GM23338 (cell line): ENCODE results near the gene MIER2. TPM values are rescaled to one million over a fixed set of nuclear protein-coding genes. Genes with fewer than 3 reads are reported as not detected.

Experiments used
- ATAC-seq: fragments of 200-7000 bp; cut with Tn5 transposase; 3 replicates; pipeline ENCODE4 v1.9.1; 2020
- DNase-seq: peaks from one replicate; pipeline ENCODE4 v3.0.0-alpha.2; 2015; ENCODE audit warnings: low spot score
- H2AFZ ChIP-seq: fragments of 200-600 bp; sonication (generic); 2 replicates; pipeline ENCODE4 v1.8.0; 2016; ENCODE audit warnings: antibody characterized with exemption, mild to moderate bottlenecking, moderate library complexity
- H3F3A ChIP-seq: fragments of 200-600 bp; sonication (generic); replicated peaks from 2 replicates; pipeline ENCODE4 v1.8.0; 2017; ENCODE audit warnings: antibody characterized with exemption, mixed run types, low read depth
- H3K27ac ChIP-seq: fragments of 200-600 bp; sonication (generic); 2 replicates; pipeline ENCODE4 v1.6.1; 2016; ENCODE audit warnings: low read depth
- H3K27me3 ChIP-seq: fragments of 200-600 bp; sonication (generic); 2 replicates; pipeline ENCODE4 v1.8.0; 2016; ENCODE audit warnings: mild to moderate bottlenecking, mixed run types, moderate library complexity; ENCODE audit not compliant: insufficient read depth
- H3K36me3 ChIP-seq: fragments of 200-600 bp; sonication (generic); 2 replicates; pipeline ENCODE4 v1.8.0; 2016; ENCODE audit warnings: mild to moderate bottlenecking; ENCODE audit not compliant: insufficient read depth
- H3K4me1 ChIP-seq: fragments of 200-600 bp; sonication (generic); 2 replicates; pipeline ENCODE4 v1.8.0; 2016; ENCODE audit warnings: mild to moderate bottlenecking, moderate library complexity; ENCODE audit not compliant: insufficient read depth
- H3K4me2 ChIP-seq: fragments of 200-600 bp; sonication (generic); 2 replicates; pipeline ENCODE4 v1.7.1; 2017; ENCODE audit warnings: mixed run types
- H3K4me3 ChIP-seq: fragments of 200-600 bp; sonication (generic); 2 replicates; pipeline ENCODE4 v1.6.1; 2016; ENCODE audit warnings: mixed run types
- H3K79me2 ChIP-seq: fragments of 200-600 bp; sonication (generic); replicated peaks from 2 replicates; pipeline ENCODE4 v1.8.0; 2017; ENCODE audit warnings: mild to moderate bottlenecking; ENCODE audit not compliant: insufficient read depth
- H3K9me2 ChIP-seq: fragments of 200-600 bp; sonication (generic); 2 replicates; pipeline ENCODE4 v1.8.0; 2017; ENCODE audit not compliant: insufficient read depth
- H4K20me1 ChIP-seq: fragments of 200-600 bp; sonication (generic); replicated peaks from 2 replicates; pipeline ENCODE4 v1.8.0; 2017; ENCODE audit warnings: mild to moderate bottlenecking; ENCODE audit not compliant: insufficient read depth
- H3K27ac Mint-ChIP-seq: 2 replicates; pipeline ENCODE4 v1.8.0; 2020; ENCODE audit warnings: inconsistent platforms, mild to moderate bottlenecking, moderate library complexity, mixed read lengths
- H3K27me3 Mint-ChIP-seq: 3 replicates; pipeline ENCODE4 v1.8.0; 2022; ENCODE audit warnings: low read depth, mild to moderate bottlenecking, moderate library complexity, mixed read lengths, inconsistent platforms; ENCODE audit not compliant: insufficient read depth, poor library complexity
- H3K36me3 Mint-ChIP-seq: 3 replicates; pipeline ENCODE4 v1.8.0; 2021; ENCODE audit warnings: low read depth, mild to moderate bottlenecking, inconsistent platforms, moderate library complexity, mixed read lengths
- H3K4me1 Mint-ChIP-seq: 3 replicates; pipeline ENCODE4 v1.8.0; 2020; ENCODE audit warnings: mild to moderate bottlenecking, inconsistent platforms, mixed read lengths
- H3K4me3 Mint-ChIP-seq: 3 replicates; pipeline ENCODE4 v1.8.0; 2021; ENCODE audit warnings: moderate library complexity, mild to moderate bottlenecking, inconsistent platforms, mixed read lengths
- H3K9me3 Mint-ChIP-seq: 3 replicates; pipeline ENCODE4 v1.8.0; 2020; ENCODE audit warnings: moderate library complexity, mild to moderate bottlenecking, inconsistent platforms, mixed read lengths
- CREB1 ChIP-seq: fragments of 250-450 bp; sonication (Bioruptor Pico); IDR thresholded peaks from 2 replicates; pipeline ENCODE4 v1.5.0; 2020; ENCODE audit warnings: low read depth, mild to moderate bottlenecking, moderate library complexity
- CTCF ChIP-seq, 2 experiments: fragments of 200-600 bp in 1 of 2; sonication (generic) in 1 of 2; conservative IDR thresholded peaks; 2 replicates each; pipeline versions ENCODE4 v1.5.1 to v1.6.1; 2016 to 2017; ENCODE audit warnings: antibody characterized with exemption in 2 of 2, low read depth in 2 of 2, mild to moderate bottlenecking in 2 of 2, moderate library complexity in 1 of 2
- ETS1 ChIP-seq: IDR thresholded peaks from 2 replicates; pipeline ENCODE4 v1.6.1; 2016; ENCODE audit warnings: antibody characterized with exemption
- EZH2 ChIP-seq: fragments of 200-600 bp; sonication (generic); IDR thresholded peaks from one replicate; pipeline ENCODE4 v1.8.0; 2017; ENCODE audit warnings: antibody characterized with exemption, mild to moderate bottlenecking, low read depth; ENCODE audit not compliant: unreplicated experiment
- EZH2phosphoT487 ChIP-seq: fragments of 200-600 bp; sonication (generic); IDR thresholded peaks from one replicate; pipeline ENCODE4 v1.8.1; 2018; ENCODE audit warnings: antibody characterized with exemption; ENCODE audit not compliant: unreplicated experiment
- JUNB ChIP-seq: IDR thresholded peaks from one replicate; pipeline ENCODE4 v1.6.1; 2016; ENCODE audit warnings: antibody characterized with exemption; ENCODE audit not compliant: unreplicated experiment
- REST ChIP-seq: IDR thresholded peaks from one replicate; pipeline ENCODE4 v1.6.1; 2018; ENCODE audit warnings: antibody characterized with exemption; ENCODE audit not compliant: unreplicated experiment
- ZNF114 ChIP-seq: fragments of 250-450 bp; sonication (Bioruptor Pico); IDR thresholded peaks from 2 replicates; pipeline ENCODE4 v1.5.0; 2020; ENCODE audit warnings: mild to moderate bottlenecking, moderate library complexity
- ZNF331 ChIP-seq: fragments of 250-450 bp; sonication (Bioruptor Pico); IDR thresholded peaks from 2 replicates; pipeline ENCODE4 v1.5.0; 2020; ENCODE audit warnings: low read depth, mild to moderate bottlenecking, moderate library complexity
- ZNF462 ChIP-seq: fragments of 250-450 bp; sonication (Bioruptor Pico); IDR thresholded peaks from 2 replicates; pipeline ENCODE4 v1.5.0; 2020; ENCODE audit warnings: mild to moderate bottlenecking, moderate library complexity
- polyA plus RNA-seq: library from polyadenylated mRNA; unstranded; fragments of >200 nt; fragmentation: Nextera tagmentation; extraction: Ambion mirVana; gene quantifications from 2 replicates; pipeline ENCODE4 v1.2.1, GENCODE V29; 2016
- total RNA-seq: library from RNA; depleted of rRNA; stranded (reverse); fragments of >200 nt; shearing (Covaris generic); gene quantifications from 2 replicates; pipeline ENCODE4 v1.2.3, GENCODE V29; 2014

The MIER2 gene
- total and polyA plus RNA-seq, 2 experiments from 2014 or later, result 30.2 to 37.9 TPM

GRCh38 chr19:325937-326565 lies 18.5 kb downstream of the MIER2 start:
- Histone ChIP-seq H3K27me3 (no peaks in the 10 kb centered on the region), H3K36me3 (peaks cover 24% of the 10 kb centered on the region), H3F3A (no peaks in the 10 kb centered on the region), H3K27ac (no peak overlapping the region), H3K4me3 (no peak overlapping the region), H3K9me2 (no peaks in the 10 kb centered on the region), H2AFZ (no peak overlapping the region), H3K4me2 (no peak overlapping the region), H4K20me1 (peaks cover 14% of the 10 kb centered on the region), H3K4me1 (no peaks in the 10 kb centered on the region), H3K79me2 (peaks cover 52% of the 10 kb centered on the region)
- no peak for TF ChIP-seq REST
- no peak for TF ChIP-seq JUNB
- TF ChIP-seq CTCF (conservative IDR thresholded peaks at IDR 0.05; ENCODE audit: low read depth in 2 of 2), result no peak
- no peak for TF ChIP-seq CREB1 (CRISPR knock-in tag)
- TF ChIP-seq ZNF114 (CRISPR knock-in tag), result no peak
- no peak for TF ChIP-seq EZH2phosphoT487
- no peak for TF ChIP-seq ZNF462 (CRISPR knock-in tag)
- TF ChIP-seq EZH2, result no peak
- no peak for TF ChIP-seq ETS1
- no peak for TF ChIP-seq ZNF331 (CRISPR knock-in tag)
- peaks cover 19% of the 10 kb centered on the region for H3K9me3 Mint-ChIP-seq
- no peak overlapping the region for H3K4me3 Mint-ChIP-seq
- peaks cover 58% of the 10 kb centered on the region for H3K36me3 Mint-ChIP-seq
- no peaks in the 10 kb centered on the region for H3K4me1 Mint-ChIP-seq
- no peak overlapping the region for H3K27ac Mint-ChIP-seq
- DNase-seq (no peak), ATAC-seq (no peak)
- H3K27me3 Mint-ChIP-seq, result no peaks in the 10 kb centered on the region
